Mammary epithelial cell (primary cell): ENCODE data around the gene DGKI.

Experiments
- EZH2 ChIP-seq: IDR thresholded peaks from 2 replicates; pipeline ENCODE4 v1.6.1; 2012; ENCODE audit warnings: low read length, inconsistent platforms, borderline replicate concordance
- TF ChIP-seq, protein P1 (sequence below), 2 donors: IDR thresholded peaks in 1 of 2; conservative IDR thresholded peaks in 1 of 2; 2 replicates each; pipeline ENCODE4 v1.5.1; 2011 to 2012; ENCODE audit warnings: inconsistent platforms in 2 of 2, low read length in 2 of 2, mild to moderate bottlenecking in 2 of 2, control low read depth in 1 of 2, low read depth in 1 of 2; ENCODE audit not compliant: insufficient read depth in 1 of 2; ENCODE audit errors: extremely low read depth in 1 of 2

DNA sequence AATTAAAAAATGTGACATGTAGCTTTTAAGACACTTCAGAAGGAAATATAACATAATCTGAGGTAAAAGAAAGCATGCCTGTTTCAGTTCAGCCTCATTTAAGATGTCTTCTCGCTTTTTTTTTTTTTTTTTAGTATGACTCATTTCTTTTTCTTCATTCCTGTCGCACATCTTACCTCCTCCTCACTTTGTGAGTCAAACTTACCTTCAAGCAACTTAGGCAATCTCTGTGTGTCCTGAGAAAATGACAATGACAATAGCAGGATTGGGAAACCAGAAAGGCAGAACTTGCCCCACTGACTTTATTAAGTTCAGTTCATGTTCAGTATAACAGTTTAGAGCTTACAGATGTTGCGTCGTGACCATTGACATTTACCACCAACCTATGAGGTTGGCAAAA lies 511.0 kb downstream of the DGKI start:
- TF ChIP-seq, protein P1, sequence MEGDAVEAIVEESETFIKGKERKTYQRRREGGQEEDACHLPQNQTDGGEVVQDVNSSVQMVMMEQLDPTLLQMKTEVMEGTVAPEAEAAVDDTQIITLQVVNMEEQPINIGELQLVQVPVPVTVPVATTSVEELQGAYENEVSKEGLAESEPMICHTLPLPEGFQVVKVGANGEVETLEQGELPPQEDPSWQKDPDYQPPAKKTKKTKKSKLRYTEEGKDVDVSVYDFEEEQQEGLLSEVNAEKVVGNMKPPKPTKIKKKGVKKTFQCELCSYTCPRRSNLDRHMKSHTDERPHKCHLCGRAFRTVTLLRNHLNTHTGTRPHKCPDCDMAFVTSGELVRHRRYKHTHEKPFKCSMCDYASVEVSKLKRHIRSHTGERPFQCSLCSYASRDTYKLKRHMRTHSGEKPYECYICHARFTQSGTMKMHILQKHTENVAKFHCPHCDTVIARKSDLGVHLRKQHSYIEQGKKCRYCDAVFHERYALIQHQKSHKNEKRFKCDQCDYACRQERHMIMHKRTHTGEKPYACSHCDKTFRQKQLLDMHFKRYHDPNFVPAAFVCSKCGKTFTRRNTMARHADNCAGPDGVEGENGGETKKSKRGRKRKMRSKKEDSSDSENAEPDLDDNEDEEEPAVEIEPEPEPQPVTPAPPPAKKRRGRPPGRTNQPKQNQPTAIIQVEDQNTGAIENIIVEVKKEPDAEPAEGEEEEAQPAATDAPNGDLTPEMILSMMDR (conservative IDR thresholded peaks at IDR 0.05 in 1 of 2, IDR thresholded peaks at IDR 0.05 in 1 of 2; ENCODE audit: extremely low read depth in 1 of 2, insufficient read depth in 1 of 2, low read depth in 1 of 2, low read length in 2 of 2): no peak
- no peak for TF ChIP-seq EZH2
